ENCODE data around the gene METTL8. TPM values are rescaled to one million over a fixed set of nuclear protein-coding genes. Genes with fewer than 3 reads are reported as not detected.

Gene METTL8
- total RNA-seq, 4 donors from 2014 or later, result 22.1 to 43.3 (median 31.5) TPM

GRCh38 chr2:171342067-171342413 is 91.8 kb downstream of the METTL8 start:
- intact Hi-C loops (cut with DNase I), result loop anchor here (10.0 kb wide), 1 partner anchor 157 kb away; no protein-coding TSS in a partner anchor
- Histone ChIP-seq H3K27ac (replicated peaks in 1 of 4) (no peak overlapping the region), H3K36me3 (no peaks in the 10 kb centered on the region), H3K9me3 (no peaks in the 10 kb centered on the region), H3K4me1 (peaks cover 7 to 14% (median 13%) of the 10 kb centered on the region in 4 donors), H3K27me3 (no peaks in the 10 kb centered on the region), H3K4me3 (no peak overlapping the region)
- no peak for DNase-seq (ENCODE audit: extremely low spot score)
- 34% methylated on average over 1 of the region's 1 CpG for WGBS
- TF ChIP-seq CTCF (IDR thresholded peaks at IDR 0.05), result no peak
- no peak for TF ChIP-seq EP300 (IDR thresholded peaks at IDR 0.05)
- no peak for TF ChIP-seq POLR2A (IDR thresholded peaks at IDR 0.05; ENCODE audit: low read depth)
- no peak for TF ChIP-seq POLR2AphosphoS5 (IDR thresholded peaks at IDR 0.05)

DNA sequence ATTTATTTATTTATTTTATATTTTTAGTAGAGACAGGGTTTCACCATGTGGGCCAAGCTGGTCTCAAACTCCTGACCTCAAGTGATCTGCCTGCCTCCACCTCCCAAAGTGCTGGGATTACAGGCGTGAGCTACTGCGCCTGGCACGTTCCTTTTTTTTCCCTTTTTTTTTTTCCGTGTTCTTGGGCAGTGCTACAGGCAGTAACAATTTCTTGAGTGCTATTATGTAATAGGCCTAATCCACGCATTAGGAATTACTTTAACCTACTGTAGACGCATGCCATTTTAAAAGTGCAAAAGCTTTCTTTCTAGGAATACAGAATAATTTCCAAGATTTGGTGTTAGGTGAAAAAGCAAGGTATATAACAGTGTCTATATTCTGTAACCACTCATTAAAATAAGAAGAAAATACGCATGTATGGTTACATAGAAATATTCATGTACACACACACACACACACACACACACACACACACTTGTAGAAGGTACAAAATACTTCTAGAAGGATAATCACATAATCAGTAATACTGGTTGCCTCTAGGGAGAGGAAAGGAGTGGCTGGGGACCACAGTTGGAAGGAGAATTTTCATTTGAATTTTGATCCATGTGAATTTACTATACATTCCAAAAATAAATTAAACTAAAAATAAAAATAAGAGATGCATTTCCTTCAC is 92.3 kb downstream of the METTL8 start:
- Histone ChIP-seq H3K4me3 (no peak overlapping the region), H3K9me3 (no peaks in the 10 kb centered on the region), H3K27ac (replicated peaks in 1 of 4) (no peak overlapping the region), H3K4me1 (peaks cover 2 to 10% (median 8%) of the 10 kb centered on the region in 4 donors), H3K36me3 (no peaks in the 10 kb centered on the region), H3K27me3 (no peaks in the 10 kb centered on the region)
- intact Hi-C loops (cut with DNase I), result loop anchor here (10.0 kb wide), 1 partner anchor 157 kb away; no protein-coding TSS in a partner anchor
- no peak for DNase-seq (ENCODE audit: extremely low spot score)
- TF ChIP-seq POLR2A (IDR thresholded peaks at IDR 0.05; ENCODE audit: low read depth) (no peak), EP300 (IDR thresholded peaks at IDR 0.05) (no peak), CTCF (IDR thresholded peaks at IDR 0.05) (no peak), POLR2AphosphoS5 (IDR thresholded peaks at IDR 0.05) (no peak)
- 96% methylated on average over 7 of the region's 7 CpGs for whole genome bisulfite sequencing

DNA sequence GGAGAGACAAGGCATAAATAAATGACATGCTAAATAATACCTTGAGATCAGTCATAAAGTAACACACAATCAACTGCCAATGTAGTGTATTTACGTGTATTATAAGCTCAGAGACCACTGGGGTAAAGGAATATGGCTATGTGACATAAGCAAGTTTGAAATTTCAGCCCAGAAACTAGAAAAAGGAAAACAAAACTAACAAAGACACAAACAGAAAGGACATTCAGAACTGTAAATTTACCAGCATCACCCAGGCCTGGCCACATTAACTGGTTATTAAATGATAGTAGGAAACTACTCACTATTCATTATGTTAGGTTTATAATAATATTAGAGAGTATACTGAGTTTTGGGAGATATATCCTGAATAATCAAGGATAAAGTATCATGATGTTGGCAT is 98.8 kb downstream of the METTL8 start:
- no peaks in the 10 kb centered on the region for H3K9me3 ChIP-seq
- no peak for TF ChIP-seq CTCF (IDR thresholded peaks at IDR 0.05)
- no peak for TF ChIP-seq POLR2A (IDR thresholded peaks at IDR 0.05; ENCODE audit: low read depth)
- no peak for TF ChIP-seq POLR2AphosphoS5 (IDR thresholded peaks at IDR 0.05)
- no peak for TF ChIP-seq EP300 (IDR thresholded peaks at IDR 0.05)
- H3K4me1 ChIP-seq, result peaks cover 0 to 11% (median 0%) of the 10 kb centered on the region in 4 donors
- DNase-seq (ENCODE audit: extremely low spot score), result no peak
- intact Hi-C loops (cut with DNase I), result no loop called here
- no peak overlapping the region for H3K4me3 ChIP-seq
- H3K27ac ChIP-seq (replicated peaks in 1 of 4), result no peak overlapping the region
- H3K27me3 ChIP-seq, result no peaks in the 10 kb centered on the region
- no peaks in the 10 kb centered on the region for H3K36me3 ChIP-seq
- WGBS, result 94% methylated on average over 1 of the region's 1 CpG

GRCh38 chr2:171334171-171334570 is 99.6 kb downstream of the METTL8 start:
- 83% methylated on average over 2 of the region's 2 CpGs for WGBS
- DNase-seq (ENCODE audit: extremely low spot score), result no peak
- Histone ChIP-seq H3K4me1 (peaks cover 0 to 11% (median 0%) of the 10 kb centered on the region in 4 donors), H3K27me3 (no peaks in the 10 kb centered on the region), H3K9me3 (no peaks in the 10 kb centered on the region), H3K36me3 (no peaks in the 10 kb centered on the region), H3K4me3 (no peak overlapping the region), H3K27ac (replicated peaks in 1 of 4) (no peak overlapping the region)
- intact Hi-C loops (cut with DNase I), result no loop called here
- TF ChIP-seq CTCF (IDR thresholded peaks at IDR 0.05), result no peak
- no peak for TF ChIP-seq EP300 (IDR thresholded peaks at IDR 0.05)
- no peak for TF ChIP-seq POLR2AphosphoS5 (IDR thresholded peaks at IDR 0.05)
- no peak for TF ChIP-seq POLR2A (IDR thresholded peaks at IDR 0.05; ENCODE audit: low read depth)

Data from esophagus muscularis mucosa (tissue), 4 donors.